Body of pancreas (tissue), 4 donors: ENCODE measurements around the gene PEA15. TPM values are rescaled to one million over a fixed set of nuclear protein-coding genes. Genes with fewer than 3 reads are reported as not detected.

Source experiments
- ATAC-seq: fragments of 150-250 bp; one replicate; pipeline ENCODE4 v1.9.1; 2016
- DNase-seq, 4 donors: peaks; one replicate each; pipeline ENCODE4 v3.0.0-alpha.2; 2019
- H3K27ac ChIP-seq, 4 donors: fragments of 200-600 bp; sonication (generic); 1 replicate in 3 of 4; 2 replicates in 1 of 4; pipeline versions ENCODE4 v1.5.1 to v1.6.1; 2016 to 2019; ENCODE audit warnings: mild to moderate bottlenecking in 1 of 4, mixed read lengths in 1 of 4, moderate library complexity in 1 of 4
- H3K27me3 ChIP-seq, 2 donors: fragments of 200-600 bp; sonication (generic); one replicate each; pipeline ENCODE4 v1.6.0; 2016; ENCODE audit warnings: mild to moderate bottlenecking in 1 of 2
- H3K36me3 ChIP-seq, 2 donors: fragments of 200-600 bp; sonication (generic); replicated peaks in 1 of 2; 2 replicates each; pipeline ENCODE4 v1.5.1; 2016; ENCODE audit warnings: low read depth in 2 of 2; ENCODE audit not compliant: insufficient read depth in 1 of 2
- H3K4me1 ChIP-seq: fragments of 200-600 bp; sonication (generic); one replicate; pipeline ENCODE4 v1.6.0; 2016
- H3K4me3 ChIP-seq, 2 donors: fragments of 200-600 bp; sonication (generic); 1 replicate in 1 of 2; 2 replicates in 1 of 2; pipeline ENCODE4 v1.5.1; 2016 to 2019
- H3K9me3 ChIP-seq, 3 donors: fragments of 200-600 bp; sonication (generic); 1 replicate in 2 of 3; 2 replicates in 1 of 3; pipeline ENCODE4 v1.5.1; 2016
- CTCF ChIP-seq, 7 experiments: fragments of 450-650 bp in 4 of 7; fragments of 200-600 bp in 3 of 7; sonication (generic) in 3 of 7; IDR thresholded peaks; one replicate each; pipeline ENCODE4 v1.5.1; 2016 to 2019; ENCODE audit warnings: antibody characterized with exemption in 7 of 7
- POLR2A ChIP-seq, 3 donors: fragments of 450-650 bp; IDR thresholded peaks; one replicate each; pipeline ENCODE4 v1.6.1; 2016; ENCODE audit warnings: antibody characterized with exemption in 3 of 3, mild to moderate bottlenecking in 2 of 3
- WGBS, 2 donors: methylation state at CpG; one replicate each; pipeline ENCODE4 v1.1.5; 2017; 5-methylcytosine and 5-hydroxymethylcytosine counted together
- intact Hi-C: fragments of 100-400 bp; cut with DNase I; formaldehyde crosslinking; loops from one replicate; pipeline ENCODE4 v1.15.1; 2023
- total RNA-seq, 2 donors: library from RNA; depleted of rRNA; stranded (reverse); fragments of >200 nt; gene quantifications; one replicate each; pipeline ENCODE4 v1.1.0, GENCODE V29; 2016

The PEA15 gene
- total RNA-seq, 2 donors from 2014 or later, result 21.4 to 23.9 TPM

GRCh38 chr1:160244209-160244608, 39.0 kb downstream of the PEA15 start:
- intact Hi-C loops, result no loop called here
- ATAC-seq (no peak), DNase-seq (no peak)
- Histone ChIP-seq H3K27me3 (no peaks in the 10 kb centered on the region), H3K4me1 (peaks cover 49% of the 10 kb centered on the region), H3K36me3 (peaks cover 5% of the 10 kb centered on the region in 2 donors), H3K4me3 (no peak overlapping the region), H3K9me3 (no peaks in the 10 kb centered on the region), H3K27ac (no peak overlapping the region)
- TF ChIP-seq POLR2A (IDR thresholded peaks at IDR 0.05) (no peak), CTCF (IDR thresholded peaks at IDR 0.05) (no peak)
- 34 to 46% methylated on average over 1 of the region's 1 CpG for WGBS, 2 donors

- Histone ChIP-seq H3K4me1 (peaks cover 54% of the 10 kb centered on the region), H3K36me3 (no peaks in the 10 kb centered on the region), H3K4me3 (no peak overlapping the region), H3K9me3 (no peaks in the 10 kb centered on the region), H3K27me3 (no peaks in the 10 kb centered on the region), H3K27ac (no peak overlapping the region)
- intact Hi-C loops, result no loop called here
- TF ChIP-seq CTCF (IDR thresholded peaks at IDR 0.05) (no peak), POLR2A (IDR thresholded peaks at IDR 0.05) (no peak)
- 26 to 40% methylated on average over 1 of the region's 1 CpG for WGBS, 2 donors
- no peak for DNase-seq
- ATAC-seq, result no peak
These were observed 40.2 kb downstream of the PEA15 start for GRCh38 chr1:160245434-160245833.

GRCh38 chr1:160247053-160247452, 41.9 kb downstream of the PEA15 start:
- 44 to 52% methylated on average over 1 of the region's 1 CpG for WGBS, 2 donors
- H3K4me3 ChIP-seq, result no peak overlapping the region
- intact Hi-C loops, result no loop called here
- no peaks in the 10 kb centered on the region for H3K36me3 ChIP-seq
- H3K27ac ChIP-seq, result peak overlapping the region in 3 of 4 donors; percentile 66 to 73 (median 71)
- H3K4me1 ChIP-seq, result peaks cover 68% of the 10 kb centered on the region
- H3K27me3 ChIP-seq, result no peaks in the 10 kb centered on the region
- DNase-seq (peak in 3 of 4 donors; percentile 22 to 30 (median 28)), ATAC-seq (peak; percentile 78)
- no peaks in the 10 kb centered on the region for H3K9me3 ChIP-seq
- no peak for TF ChIP-seq POLR2A (IDR thresholded peaks at IDR 0.05)
- TF ChIP-seq CTCF (IDR thresholded peaks at IDR 0.05), result no peak

- no peaks in the 10 kb centered on the region for H3K27me3 ChIP-seq
- H3K27ac ChIP-seq, result peak overlapping the region in 2 of 4 donors; percentile 6 to 42
- DNase-seq, result no peak
- intact Hi-C loops, result loop anchor here (10.0 kb wide), 1 partner anchor 56 kb away; the partner anchor contains the start of gene CASQ1
- TF ChIP-seq CTCF (IDR thresholded peaks at IDR 0.05) (no peak), POLR2A (IDR thresholded peaks at IDR 0.05) (no peak)
- H3K4me1 ChIP-seq, result peaks cover 47% of the 10 kb centered on the region
- ATAC-seq, result no peak
- H3K9me3 ChIP-seq, result no peaks in the 10 kb centered on the region
- no peaks in the 10 kb centered on the region for H3K36me3 ChIP-seq
- H3K4me3 ChIP-seq, result no peak overlapping the region
These were observed 45.8 kb downstream of the PEA15 start for GRCh38 chr1:160251011-160251410.
